ENCODE results near the gene ZC3H13. TPM values are rescaled to one million over a fixed set of nuclear protein-coding genes. Genes with fewer than 3 reads are reported as not detected.

The ZC3H13 gene
- total RNA-seq, 1 donor, result 21.2 TPM

DNA sequence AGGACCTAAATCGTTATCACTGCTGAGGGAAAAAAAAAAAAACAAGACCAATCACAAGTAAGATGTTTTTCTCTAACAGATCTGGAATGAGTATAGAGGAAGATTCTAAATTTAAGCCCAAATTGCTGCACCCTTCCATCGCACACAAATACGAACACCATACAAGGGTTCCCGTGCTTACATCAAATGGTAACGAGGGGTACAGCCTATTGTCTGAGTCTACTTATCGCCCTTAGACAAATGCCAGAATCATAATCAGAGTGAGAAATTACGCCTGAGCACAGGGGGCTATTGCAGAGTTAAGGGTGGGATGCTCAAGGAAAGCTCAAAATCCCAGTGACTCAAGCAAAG, 603 bp downstream of the ZC3H13 start:
- no peak for DNase-seq (ENCODE audit: low read depth)
- TF ChIP-seq, protein P1, sequence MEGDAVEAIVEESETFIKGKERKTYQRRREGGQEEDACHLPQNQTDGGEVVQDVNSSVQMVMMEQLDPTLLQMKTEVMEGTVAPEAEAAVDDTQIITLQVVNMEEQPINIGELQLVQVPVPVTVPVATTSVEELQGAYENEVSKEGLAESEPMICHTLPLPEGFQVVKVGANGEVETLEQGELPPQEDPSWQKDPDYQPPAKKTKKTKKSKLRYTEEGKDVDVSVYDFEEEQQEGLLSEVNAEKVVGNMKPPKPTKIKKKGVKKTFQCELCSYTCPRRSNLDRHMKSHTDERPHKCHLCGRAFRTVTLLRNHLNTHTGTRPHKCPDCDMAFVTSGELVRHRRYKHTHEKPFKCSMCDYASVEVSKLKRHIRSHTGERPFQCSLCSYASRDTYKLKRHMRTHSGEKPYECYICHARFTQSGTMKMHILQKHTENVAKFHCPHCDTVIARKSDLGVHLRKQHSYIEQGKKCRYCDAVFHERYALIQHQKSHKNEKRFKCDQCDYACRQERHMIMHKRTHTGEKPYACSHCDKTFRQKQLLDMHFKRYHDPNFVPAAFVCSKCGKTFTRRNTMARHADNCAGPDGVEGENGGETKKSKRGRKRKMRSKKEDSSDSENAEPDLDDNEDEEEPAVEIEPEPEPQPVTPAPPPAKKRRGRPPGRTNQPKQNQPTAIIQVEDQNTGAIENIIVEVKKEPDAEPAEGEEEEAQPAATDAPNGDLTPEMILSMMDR (IDR thresholded peaks at IDR 0.05; ENCODE audit: insufficient read depth, low read depth, low read length), result no peak
- H3K4me3 ChIP-seq (ENCODE audit: low read depth, low read length), result peak overlapping the region; percentile 96

DNA sequence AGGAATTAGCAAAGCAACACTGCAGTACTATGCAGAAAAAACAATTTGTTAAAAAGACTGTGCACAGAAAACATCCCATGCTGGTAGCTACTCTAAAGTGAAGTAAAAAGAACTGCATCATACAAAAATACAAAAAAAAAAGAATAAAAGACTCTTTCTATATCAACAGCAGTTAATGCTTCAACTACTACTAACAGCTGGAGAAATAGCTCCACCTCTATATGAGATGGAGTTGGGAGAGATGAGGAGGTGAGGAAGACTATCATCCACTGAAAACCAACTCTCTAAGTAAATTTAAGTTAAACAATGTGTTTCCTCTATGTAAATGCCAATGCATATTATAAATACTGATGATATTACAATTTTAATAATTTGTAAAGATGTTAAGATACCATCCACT, 1.8 kb downstream of the ZC3H13 start:
- TF ChIP-seq, protein P1 (IDR thresholded peaks at IDR 0.05; ENCODE audit: insufficient read depth, low read depth, low read length), result no peak
- DNase-seq (ENCODE audit: low read depth), result no peak
- H3K4me3 ChIP-seq (ENCODE audit: low read depth, low read length), result peak overlapping the region; percentile 96

- no peak for DNase-seq (ENCODE audit: low read depth)
These were observed 7.1 kb downstream of the ZC3H13 start for GRCh38 chr13:46045424-46045823.

DNA sequence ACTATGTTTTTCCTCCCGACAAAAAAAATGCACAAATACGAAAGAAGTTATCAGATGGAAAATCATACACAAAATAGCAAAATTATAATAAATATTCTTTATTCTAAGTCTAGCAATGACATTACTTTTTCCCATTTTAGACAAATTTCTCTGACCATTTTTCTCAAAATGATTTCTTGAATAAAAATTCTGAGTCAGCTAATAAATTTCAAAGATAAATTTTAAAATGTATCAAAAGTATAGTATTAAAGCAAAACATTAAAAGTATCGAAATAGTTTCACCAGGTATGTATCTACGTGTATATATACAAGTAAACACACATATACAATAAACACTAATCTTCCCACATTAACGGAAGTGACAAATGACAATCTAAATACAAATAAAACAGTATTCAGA, 8.9 kb downstream of the ZC3H13 start:
- no peak overlapping the region for H3K4me3 ChIP-seq (ENCODE audit: low read depth, low read length)
- TF ChIP-seq, protein P1 (IDR thresholded peaks at IDR 0.05; ENCODE audit: insufficient read depth, low read depth, low read length), result no peak

More at GRCh38 chr13:46045424-46045823, 7.1 kb downstream of the ZC3H13 start:
- no peak overlapping the region for H3K4me3 ChIP-seq (ENCODE audit: low read depth, low read length)
- TF ChIP-seq, protein P1 (IDR thresholded peaks at IDR 0.05; ENCODE audit: insufficient read depth, low read depth, low read length), result no peak

GRCh38 chr13:46041419-46041839, 11.1 kb downstream of the ZC3H13 start:
- DNase-seq (ENCODE audit: low read depth), result no peak
- TF ChIP-seq, protein P1 (IDR thresholded peaks at IDR 0.05; ENCODE audit: insufficient read depth, low read depth, low read length), result no peak
- H3K4me3 ChIP-seq (ENCODE audit: low read depth, low read length), result no peak overlapping the region

More for the DNA sequence above, 8.9 kb downstream of the ZC3H13 start:
- no peak for DNase-seq (ENCODE audit: low read depth)

GRCh38 chr13:46040763-46041162, 11.8 kb downstream of the ZC3H13 start:
- H3K4me3 ChIP-seq (ENCODE audit: low read depth, low read length), result no peak overlapping the region

More at GRCh38 chr13:46040763-46041162, 11.8 kb downstream of the ZC3H13 start:
- TF ChIP-seq, protein P1 (IDR thresholded peaks at IDR 0.05; ENCODE audit: insufficient read depth, low read depth, low read length), result no peak
- no peak for DNase-seq (ENCODE audit: low read depth)
